ENCODE results near the gene SRR.

- no peak for TF ChIP-seq CTCF (IDR thresholded peaks at IDR 0.05; ENCODE audit: low read length)
- TF ChIP-seq EZH2 (optimal IDR thresholded peaks at IDR 0.05; ENCODE audit: low read depth, low read length): no peak
Measured at GRCh38 chr17:2343421-2343820, 39.7 kb downstream of the SRR start.

Measured in MM.1S (cell line).